ENCODE data around the gene EEFSEC. TPM values are rescaled to one million over a fixed set of nuclear protein-coding genes. Genes with fewer than 3 reads are reported as not detected.

EEFSEC gene
- total RNA-seq, 1 experiment from 2014 or later = 9.5 TPM

- Histone ChIP-seq H3K23me2 (ENCODE audit: insufficient read length, low read depth, low read length, poor library complexity, severe bottlenecking) (no peaks in the 10 kb centered on the region), H2BK5ac (ENCODE audit: insufficient read length, low read length) (no peak overlapping the region), H4K8ac (replicated peaks; ENCODE audit: insufficient read length, low read depth, low read length) (no peak overlapping the region), H2BK12ac (ENCODE audit: insufficient read length, low read depth, low read length) (no peak overlapping the region), H3K27me3 (ENCODE audit: insufficient read depth, low read length) (no peaks in the 10 kb centered on the region), H3K4ac (ENCODE audit: low read depth, low read length) (no peak overlapping the region), H3K18ac (ENCODE audit: insufficient read length, low read depth, low read length) (no peak overlapping the region), H2AK5ac (ENCODE audit: insufficient read length, low read length) (no peak overlapping the region), H3K79me2 (ENCODE audit: insufficient read depth, low read length) (no peaks in the 10 kb centered on the region), H3K4me1 (ENCODE audit: insufficient read depth, low read length) (no peaks in the 10 kb centered on the region), H3K9me3 (ENCODE audit: control insufficient read depth, low read depth, low read length) (no peaks in the 10 kb centered on the region), H3K27ac (ENCODE audit: insufficient read length, low read depth, low read length) (no peak overlapping the region), H3K9ac (ENCODE audit: extremely low read depth, insufficient read length, low read length) (no peak overlapping the region), H3K14ac (ENCODE audit: insufficient read depth, low read length) (peak overlapping the region; percentile 63; the same call in 1 of the 2 replicates), H2BK120ac (ENCODE audit: low read depth, low read length, poor library complexity, severe bottlenecking) (no peak overlapping the region), H2BK15ac (ENCODE audit: low read depth, low read length) (no peak overlapping the region), H3K79me1 (ENCODE audit: insufficient read depth, low read depth, low read length, poor library complexity, severe bottlenecking) (no peaks in the 10 kb centered on the region), H4K91ac (ENCODE audit: insufficient read length, low read depth, low read length) (no peak overlapping the region), H3K4me2 (ENCODE audit: insufficient read depth, insufficient read length, low read length) (no peak overlapping the region), H3K23ac (ENCODE audit: insufficient read length, low read depth, low read length) (no peak overlapping the region), H2AFZ (ENCODE audit: low read length) (no peak overlapping the region), H4K5ac (ENCODE audit: insufficient read length, low read depth, low read length) (no peak overlapping the region), H3K56ac (ENCODE audit: insufficient read length, low read depth, low read length) (no peak overlapping the region), H3T11ph (ENCODE audit: low read length) (no peak overlapping the region), H4K20me1 (ENCODE audit: control insufficient read depth, insufficient read depth, insufficient read length) (no peaks in the 10 kb centered on the region), H2BK20ac (ENCODE audit: low read depth, low read length, poor library complexity, severe bottlenecking) (no peak overlapping the region)
- Mint-ChIP-seq H3K27ac (peak overlapping the region in 1 of 3 experiments; percentile 74; a peak in 3 of 7 replicates), H3K27me3 (ENCODE audit: low read depth) (no peaks in the 10 kb centered on the region), H3K4me1 (peaks cover 4 to 5% of the 10 kb centered on the region in 2 experiments), H3K4me3 (no peak overlapping the region), H3K9me3 (no peaks in the 10 kb centered on the region), H3K36me3 (ENCODE audit: insufficient read depth in 1 of 3, low read depth in 3 of 3) (no peaks in the 10 kb centered on the region)
- WGBS (ENCODE audit: extremely low coverage, insufficient read length, low lambda C conversion rate) = no CpG with 5 or more reads among the region's 11 CpGs
- DNase-seq = no peak
- no peak for TF ChIP-seq CTCF (conservative IDR thresholded peaks at IDR 0.05)
Observed at GRCh38 chr3:128383316-128384235, 230.3 kb downstream of the EEFSEC start.
